ENCODE results near the gene HOXA4. TPM values are rescaled to one million over a fixed set of nuclear protein-coding genes. Genes with fewer than 3 reads are reported as not detected.

HOXA4 gene
- total RNA-seq, 1 experiment from 2014 or later: 2.0 TPM

DNA sequence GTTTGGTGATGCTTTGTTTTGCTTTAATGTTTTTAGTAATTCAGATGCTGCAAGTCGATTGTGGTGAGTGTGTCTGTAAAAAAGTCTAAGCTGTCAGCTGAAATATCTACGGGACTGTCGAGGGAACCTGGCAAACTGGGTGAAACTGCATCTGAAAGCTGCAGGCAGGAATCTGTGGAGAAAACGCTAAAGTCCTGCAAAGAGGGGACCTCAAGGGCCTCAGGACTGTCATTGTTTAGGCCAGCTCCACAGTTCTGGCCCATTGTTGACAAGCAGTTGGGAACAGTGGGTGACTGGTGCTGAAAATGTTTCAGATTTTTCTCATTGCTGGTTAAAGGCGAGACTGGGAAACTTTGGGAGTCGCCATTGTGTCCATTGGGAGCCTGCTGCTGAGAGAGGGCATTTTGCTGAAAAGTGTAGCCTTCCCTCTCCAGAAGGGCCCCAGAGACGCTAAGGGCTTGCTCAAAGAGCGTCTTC, 29.8 kb downstream of the HOXA4 start:
- H3K9me2 ChIP-seq (ENCODE audit: insufficient read depth): no peaks in the 10 kb centered on the region
- no peaks in the 10 kb centered on the region for H3K9me3 ChIP-seq (ENCODE audit: control insufficient read depth in 1 of 2, insufficient read depth in 1 of 2, low read depth in 1 of 2, low read length in 2 of 2)
- no peaks in the 10 kb centered on the region for H3K27me3 ChIP-seq (ENCODE audit: insufficient read depth, low read length)
- ChIA-PET RAD21 (ENCODE audit: low non-redundant PET in 1 of 2, low total read pairs in 2 of 2, uncharacterized antibody in 2 of 2, unreplicated experiment in 2 of 2) (no interaction called here), CTCF (no interaction called here), POLR2A (no interaction called here)
- H3K79me2 ChIP-seq (ENCODE audit: insufficient read depth, low read length): peaks cover 25% of the 10 kb centered on the region
- H2AFZ ChIP-seq (ENCODE audit: low read depth, low read length, poor library complexity, severe bottlenecking): no peak overlapping the region
- H3K27ac ChIP-seq (ENCODE audit: low read depth, low read length): no peak overlapping the region
- TF ChIP-seq POLR2A (IDR thresholded peaks at IDR 0.05; ENCODE audit: borderline replicate concordance, extremely low read depth, insufficient read depth, insufficient read length) (no peak), ELF1 (IDR thresholded peaks at IDR 0.05; ENCODE audit: borderline replicate concordance, low read depth) (no peak), TCF7L2 (IDR thresholded peaks at IDR 0.05; ENCODE audit: borderline replicate concordance, extremely low read depth, insufficient read depth, insufficient read length) (no peak), YY1 (IDR thresholded peaks at IDR 0.05; ENCODE audit: extremely low read depth, insufficient replicate concordance, low read depth, low read length) (no peak), EZH2 (IDR thresholded peaks at IDR 0.05) (no peak), ZFX (IDR thresholded peaks at IDR 0.05) (no peak), SIN3A (IDR thresholded peaks at IDR 0.05; ENCODE audit: low read depth) (no peak), EGR1 (IDR thresholded peaks at IDR 0.05; ENCODE audit: low read depth) (no peak), CBX3 (IDR thresholded peaks at IDR 0.05; ENCODE audit: low read depth) (no peak)
- TF ChIP-seq, protein P1, sequence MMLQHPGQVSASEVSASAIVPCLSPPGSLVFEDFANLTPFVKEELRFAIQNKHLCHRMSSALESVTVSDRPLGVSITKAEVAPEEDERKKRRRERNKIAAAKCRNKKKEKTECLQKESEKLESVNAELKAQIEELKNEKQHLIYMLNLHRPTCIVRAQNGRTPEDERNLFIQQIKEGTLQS (IDR thresholded peaks at IDR 0.05): no peak
- TF ChIP-seq, protein P2, sequence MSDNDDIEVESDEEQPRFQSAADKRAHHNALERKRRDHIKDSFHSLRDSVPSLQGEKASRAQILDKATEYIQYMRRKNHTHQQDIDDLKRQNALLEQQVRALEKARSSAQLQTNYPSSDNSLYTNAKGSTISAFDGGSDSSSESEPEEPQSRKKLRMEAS (IDR thresholded peaks at IDR 0.05): no peak
- TF ChIP-seq, protein P3, sequence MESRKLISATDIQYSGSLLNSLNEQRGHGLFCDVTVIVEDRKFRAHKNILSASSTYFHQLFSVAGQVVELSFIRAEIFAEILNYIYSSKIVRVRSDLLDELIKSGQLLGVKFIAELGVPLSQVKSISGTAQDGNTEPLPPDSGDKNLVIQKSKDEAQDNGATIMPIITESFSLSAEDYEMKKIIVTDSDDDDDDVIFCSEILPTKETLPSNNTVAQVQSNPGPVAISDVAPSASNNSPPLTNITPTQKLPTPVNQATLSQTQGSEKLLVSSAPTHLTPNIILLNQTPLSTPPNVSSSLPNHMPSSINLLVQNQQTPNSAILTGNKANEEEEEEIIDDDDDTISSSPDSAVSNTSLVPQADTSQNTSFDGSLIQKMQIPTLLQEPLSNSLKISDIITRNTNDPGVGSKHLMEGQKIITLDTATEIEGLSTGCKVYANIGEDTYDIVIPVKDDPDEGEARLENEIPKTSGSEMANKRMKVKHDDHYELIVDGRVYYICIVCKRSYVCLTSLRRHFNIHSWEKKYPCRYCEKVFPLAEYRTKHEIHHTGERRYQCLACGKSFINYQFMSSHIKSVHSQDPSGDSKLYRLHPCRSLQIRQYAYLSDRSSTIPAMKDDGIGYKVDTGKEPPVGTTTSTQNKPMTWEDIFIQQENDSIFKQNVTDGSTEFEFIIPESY (IDR thresholded peaks at IDR 0.05; ENCODE audit: extremely low read depth, insufficient replicate concordance, low read length): no peak
- H3K9ac ChIP-seq (ENCODE audit: low read length): no peak overlapping the region
- ATAC-seq (no peak), DNase-seq (ENCODE audit: low read depth, low spot score) (no peak)
- H4K20me1 ChIP-seq (ENCODE audit: insufficient read depth): no peaks in the 10 kb centered on the region
- BruUV-seq (replicated peaks): no TSS peak
- peaks cover 8 to 11% of the 10 kb centered on the region in 2 experiments; a peak in 3 of 4 replicates for H3K4me1 ChIP-seq (ENCODE audit: control insufficient read depth in 1 of 2, insufficient read depth in 2 of 2, low read length in 2 of 2)
- H3K4me3 ChIP-seq (replicated peaks in 1 of 2; ENCODE audit: low read depth in 1 of 2, low read length in 2 of 2): no peak overlapping the region
- intact Hi-C loops (cut with micrococcal nuclease): no loop called here
- H3K36me3 ChIP-seq (ENCODE audit: control insufficient read depth in 1 of 2, insufficient read depth in 2 of 2, low read length in 2 of 2): no peaks in the 10 kb centered on the region
- H3K4me2 ChIP-seq (ENCODE audit: low read length): no peak overlapping the region
